ENCODE data around the gene SLC25A3. TPM values are rescaled to one million over a fixed set of nuclear protein-coding genes. Genes with fewer than 3 reads are reported as not detected.

SLC25A3 gene
- polyA plus RNA-seq, 3 donors, result 325 to 453 (median 342) TPM

GRCh38 chr12:98544751-98545150 lies 48.7 kb upstream of the SLC25A3 start:
- no peak overlapping the region for H3K27ac Mint-ChIP-seq
- H3K27ac ChIP-seq (ENCODE audit: low read depth in 1 of 2, low read length in 2 of 2), result no peak overlapping the region
- no peak overlapping the region for H3K4me3 Mint-ChIP-seq
- DNase-seq, result no peak
- no peak overlapping the region for H3K9ac ChIP-seq (ENCODE audit: insufficient read depth, low read length, poor library complexity, severe bottlenecking)
- WGBS (ENCODE audit: insufficient coverage), result no CpG with 5 or more reads among the region's 1 CpG
- H3K4me1 Mint-ChIP-seq, result no peaks in the 10 kb centered on the region
- peaks cover 79% of the 10 kb centered on the region for H3K79me2 ChIP-seq (ENCODE audit: insufficient read depth, low read length)
- no peaks in the 10 kb centered on the region for H3K9me3 ChIP-seq (replicated peaks in 1 of 2; ENCODE audit: control insufficient read depth in 1 of 2, insufficient read depth in 1 of 2, low read length in 2 of 2)
- peaks cover 61% of the 10 kb centered on the region for H4K20me1 ChIP-seq (ENCODE audit: insufficient read depth, low read length)
- peaks cover 65 to 84% of the 10 kb centered on the region in 2 donors for H3K36me3 Mint-ChIP-seq
- H3K36me3 ChIP-seq (replicated peaks in 1 of 2; ENCODE audit: control insufficient read depth in 1 of 2, insufficient read depth in 2 of 2, low read length in 2 of 2), result peaks cover 81 to 99% of the 10 kb centered on the region in 2 donors
- no peak overlapping the region for H3K4me2 ChIP-seq (replicated peaks; ENCODE audit: extremely low read depth, low read length, poor library complexity, severe bottlenecking)
- no peak overlapping the region for H2AFZ ChIP-seq (ENCODE audit: insufficient read depth, low read depth, low read length, poor library complexity, severe bottlenecking)
- TF ChIP-seq CTCF (IDR thresholded peaks at IDR 0.05), result no peak
- H3K4me1 ChIP-seq (ENCODE audit: control insufficient read depth in 1 of 2, insufficient read depth in 2 of 2, low read length in 2 of 2), result no peaks in the 10 kb centered on the region
- H3K27me3 Mint-ChIP-seq (ENCODE audit: low read depth in 3 of 3), result peaks cover 0 to 2% (median 0%) of the 10 kb centered on the region in 3 donors
- no peak overlapping the region for H3K4me3 ChIP-seq (replicated peaks in 1 of 3; ENCODE audit: low read depth in 2 of 3, low read length in 3 of 3)
- no peaks in the 10 kb centered on the region for H3K9me3 Mint-ChIP-seq
- intact Hi-C loops (cut with micrococcal nuclease), result no loop called here
- H3K27me3 ChIP-seq (ENCODE audit: control insufficient read depth in 2 of 2, insufficient read depth in 2 of 2, low read length in 2 of 2), result no peaks in the 10 kb centered on the region

DNA sequence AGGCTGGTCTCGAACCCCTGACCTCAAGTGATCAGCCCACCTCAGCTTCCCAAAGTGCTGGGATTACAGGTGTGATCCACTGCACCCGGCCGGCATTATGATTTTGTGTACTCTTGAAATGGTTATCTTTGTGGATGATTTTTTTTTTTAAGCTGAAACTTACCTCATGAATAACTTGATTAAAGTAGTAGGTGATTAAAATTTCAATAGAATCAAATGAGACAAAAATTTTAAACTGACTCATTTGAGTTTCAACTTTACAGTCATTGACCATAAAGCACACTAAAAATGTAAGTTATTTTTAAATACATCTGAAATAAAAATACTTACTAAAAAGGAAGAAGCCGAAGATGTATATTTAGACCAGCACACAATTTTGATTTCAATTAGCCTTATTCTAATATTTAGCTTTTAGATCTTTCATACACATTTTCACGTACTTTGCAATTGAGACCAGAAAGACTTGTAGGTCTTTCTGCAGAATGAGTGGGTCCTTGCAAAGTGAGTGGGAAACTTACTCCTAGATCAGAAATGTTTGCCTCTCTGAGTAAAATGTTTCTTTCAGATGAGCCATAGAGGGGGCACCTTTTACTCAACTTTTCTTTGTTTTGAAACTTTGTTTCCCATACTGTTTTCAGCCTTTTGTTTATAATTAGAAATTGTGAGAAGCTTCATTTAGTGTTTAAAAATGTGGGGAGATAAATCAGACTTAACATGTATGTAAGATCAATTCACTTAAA lies 43.9 kb upstream of the SLC25A3 start:
- no peak overlapping the region for H3K4me3 ChIP-seq (replicated peaks in 1 of 3; ENCODE audit: low read depth in 2 of 3, low read length in 3 of 3)
- H4K20me1 ChIP-seq (ENCODE audit: insufficient read depth, low read length), result peaks cover 31% of the 10 kb centered on the region
- H3K27ac ChIP-seq (ENCODE audit: low read depth in 1 of 2, low read length in 2 of 2), result no peak overlapping the region
- intact Hi-C loops (cut with micrococcal nuclease), result no loop called here
- no peaks in the 10 kb centered on the region for H3K9me3 ChIP-seq (replicated peaks in 1 of 2; ENCODE audit: control insufficient read depth in 1 of 2, insufficient read depth in 1 of 2, low read length in 2 of 2)
- TF ChIP-seq CTCF (IDR thresholded peaks at IDR 0.05), result no peak
- 100% methylated on average over 1 of the region's 5 CpGs for WGBS (ENCODE audit: insufficient coverage)
- H3K4me3 Mint-ChIP-seq, result no peak overlapping the region
- H3K9ac ChIP-seq (ENCODE audit: insufficient read depth, low read length, poor library complexity, severe bottlenecking), result no peak overlapping the region
- no peaks in the 10 kb centered on the region for H3K4me1 ChIP-seq (ENCODE audit: control insufficient read depth in 1 of 2, insufficient read depth in 2 of 2, low read length in 2 of 2)
- no peak overlapping the region for H2AFZ ChIP-seq (ENCODE audit: insufficient read depth, low read depth, low read length, poor library complexity, severe bottlenecking)
- peaks cover 0 to 2% (median 1%) of the 10 kb centered on the region in 3 donors for H3K27me3 Mint-ChIP-seq (ENCODE audit: low read depth in 3 of 3)
- H3K27ac Mint-ChIP-seq, result peak overlapping the region in 1 of 7 donors; percentile 46
- H3K4me2 ChIP-seq (replicated peaks; ENCODE audit: extremely low read depth, low read length, poor library complexity, severe bottlenecking), result no peak overlapping the region
- no peaks in the 10 kb centered on the region for H3K9me3 Mint-ChIP-seq
- peaks cover 31% of the 10 kb centered on the region for H3K79me2 ChIP-seq (ENCODE audit: insufficient read depth, low read length)
- peaks cover 7% of the 10 kb centered on the region for H3K4me1 Mint-ChIP-seq
- H3K27me3 ChIP-seq (ENCODE audit: control insufficient read depth in 2 of 2, insufficient read depth in 2 of 2, low read length in 2 of 2), result no peaks in the 10 kb centered on the region
- H3K36me3 ChIP-seq (replicated peaks in 1 of 2; ENCODE audit: control insufficient read depth in 1 of 2, insufficient read depth in 2 of 2, low read length in 2 of 2), result peaks cover 53 to 73% of the 10 kb centered on the region in 2 donors
- DNase-seq, result no peak
- peaks cover 56 to 73% of the 10 kb centered on the region in 2 donors for H3K36me3 Mint-ChIP-seq

All from CD14-positive monocyte (primary cell).